PC-3 (cell line): Measurements from ENCODE around the gene CTNND1. TPM values are rescaled to one million over a fixed set of nuclear protein-coding genes. Genes with fewer than 3 reads are reported as not detected.

Source experiments
- ATAC-seq: fragments of 200-7000 bp; cut with Tn5 transposase; 2 replicates; pipeline ENCODE4 v1.9.1; 2020; ENCODE audit warnings: mild to moderate bottlenecking, moderate library complexity
- BruUV-seq: library from RNA; stranded (reverse); fragments of 400-500 nt; replicated peaks from 2 replicates; lab custom pipeline; 2021; lab: Mats Ljungman, UMichigan
- CTCF ChIA-PET: fragments of 300-600 bp; sonication (Branson Sonifier 250); formaldehyde crosslinking; loops from one replicate; lab custom pipeline; 2022; ENCODE audit warnings: antibody characterized with exemption; lab: Charles Lee
- POLR2A ChIA-PET: fragments of 300-600 bp; sonication (Branson Sonifier 250); formaldehyde crosslinking; loops from one replicate; lab custom pipeline; 2022; ENCODE audit warnings: antibody characterized with exemption; ENCODE audit not compliant: unreplicated experiment; lab: Charles Lee
- DNase-seq: peaks from one replicate; pipeline ENCODE4 v3.0.0-alpha.2; 2015
- H2AFZ ChIP-seq: fragments of 300-600 bp; sonication (generic); 2 replicates; pipeline ENCODE4 v1.6.0; 2016; ENCODE audit warnings: antibody characterized with exemption, low read length
- H3F3A ChIP-seq: fragments of 300-600 bp; sonication (generic); one replicate; pipeline ENCODE4 v1.6.0; 2017; ENCODE audit warnings: antibody characterized with exemption, low read length, control low read depth, mild to moderate bottlenecking; ENCODE audit not compliant: unreplicated experiment
- H3K27ac ChIP-seq: fragments of 300-600 bp; sonication (generic); 2 replicates; pipeline ENCODE4 v1.5.1; 2016; ENCODE audit warnings: mild to moderate bottlenecking, low read length
- H3K27me3 ChIP-seq: fragments of 300-600 bp; sonication (generic); 2 replicates; pipeline ENCODE4 v1.6.1; 2016; ENCODE audit warnings: low read length, mixed read lengths
- H3K36me3 ChIP-seq: fragments of 300-600 bp; sonication (generic); 2 replicates; pipeline ENCODE4 v1.6.1; 2016; ENCODE audit warnings: low read depth, mixed run types, low read length, mixed read lengths
- H3K4me1 ChIP-seq: fragments of 300-600 bp; sonication (generic); 2 replicates; pipeline ENCODE4 v1.5.1; 2016; ENCODE audit warnings: low read length; ENCODE audit not compliant: insufficient read depth
- H3K4me2 ChIP-seq: fragments of 300-600 bp; sonication (generic); 2 replicates; pipeline ENCODE4 v1.6.0; 2016; ENCODE audit warnings: low read length
- H3K4me3 ChIP-seq: fragments of 300-600 bp; sonication (generic); 2 replicates; pipeline ENCODE4 v1.5.1; 2016; ENCODE audit warnings: mild to moderate bottlenecking, low read length, mixed read lengths
- H3K79me2 ChIP-seq: fragments of 300-600 bp; sonication (generic); 2 replicates; pipeline ENCODE4 v1.6.1; 2017; ENCODE audit warnings: low read length, mixed read lengths
- H3K9ac ChIP-seq: fragments of 300-600 bp; sonication (generic); 2 replicates; pipeline ENCODE4 v1.6.0; 2016; ENCODE audit warnings: mild to moderate bottlenecking, low read length
- H3K9me2 ChIP-seq: fragments of 300-600 bp; sonication (generic); replicated peaks from 2 replicates; pipeline ENCODE4 v1.6.1; 2016; ENCODE audit warnings: mixed run types, low read length, mixed read lengths
- H3K9me3 ChIP-seq: fragments of 300-600 bp; sonication (generic); 2 replicates; pipeline ENCODE4 v1.6.1; 2016; ENCODE audit warnings: low read length, mixed read lengths
- H4K20me1 ChIP-seq: fragments of 300-600 bp; sonication (generic); 2 replicates; pipeline ENCODE4 v1.6.1; 2016; ENCODE audit warnings: low read length, mixed read lengths
- CTCF ChIP-seq: fragments of 300-600 bp; sonication (generic); conservative IDR thresholded peaks from 2 replicates; pipeline ENCODE4 v1.5.1; 2017; ENCODE audit warnings: antibody characterized with exemption, low read depth, mild to moderate bottlenecking, low read length
- EZH2 ChIP-seq: fragments of 300-600 bp; sonication (generic); IDR thresholded peaks from one replicate; pipeline ENCODE4 v1.6.1; 2017; ENCODE audit warnings: antibody characterized with exemption, mild to moderate bottlenecking, low read length; ENCODE audit not compliant: unreplicated experiment
- EZH2phosphoT487 ChIP-seq: fragments of 300-600 bp; sonication (generic); IDR thresholded peaks from 2 replicates; pipeline ENCODE4 v1.6.1; 2018; ENCODE audit warnings: mild to moderate bottlenecking, antibody characterized with exemption, low read length, borderline replicate concordance
- intact Hi-C: fragments of 100-400 bp; cut with micrococcal nuclease; formaldehyde crosslinking; loops from 2 replicates; pipeline ENCODE4 v1.9.0; 2023
- total RNA-seq: library from RNA; depleted of rRNA; stranded (reverse); fragments of >200 nt; gene quantifications from 2 replicates; pipeline ENCODE4 v1.2.3, GENCODE V29; 2014

The CTNND1 gene
- total RNA-seq, 1 experiment from 2014 or later: 121 TPM

- DNase-seq: no peak
These were observed 25.8 kb upstream of the CTNND1 start for GRCh38 chr11:57735619-57736298.

GRCh38 chr11:57741132-57742086, 20.2 kb upstream of the CTNND1 start, which contains the start of gene SELENOH:
Gene SELENOH (plus strand): TSS chr11:57741491. CDS start chr11:57741596, 105 bp downstream.
- Histone ChIP-seq H3K79me2 (peaks cover 29% of the 10 kb centered on the region), H3K9me3 (no peaks in the 10 kb centered on the region), H3K36me3 (peaks cover 44% of the 10 kb centered on the region), H3K27ac (peak within 1 kb of the TSS; percentile 46), H3F3A (no peaks in the 10 kb centered on the region), H3K9ac (peak within 1 kb of the TSS; percentile 91), H2AFZ (peak within 1 kb of the TSS; percentile 88), H4K20me1 (no peaks in the 10 kb centered on the region), H3K4me2 (peak within 1 kb of the TSS; percentile 88), H3K9me2 (no peaks in the 10 kb centered on the region), H3K4me3 (peak within 1 kb of the TSS; percentile 90), H3K27me3 (no peaks in the 10 kb centered on the region), H3K4me1 (peaks cover 11% of the 10 kb centered on the region)
- BruUV-seq: TSS peak; percentile 64
- ChIA-PET CTCF (interaction anchor here (0.5 to 1.7 kb wide), 3 partner anchors 10 to 59 kb away, joined by 3 to 10 read pairs (median 3); partner anchors contain the start of gene BTBD18), POLR2A (interaction anchor here (0.6 to 1.2 kb wide), 6 partner anchors 10 to 1403 kb away, joined by 3 to 5 read pairs (median 3); no protein-coding TSS in a partner anchor)
- peak; percentile 98 for DNase-seq
- intact Hi-C loops: loop anchor here (1.0 kb wide), 2 partner anchors 29 to 74 kb away; partner anchors contain the start of genes MED19 and TMX2
- TF ChIP-seq CTCF: no peak
- TF ChIP-seq EZH2: no peak
- TF ChIP-seq EZH2phosphoT487: no peak
- peak; percentile 94 for ATAC-seq

More at GRCh38 chr11:57735619-57736298, 25.8 kb upstream of the CTNND1 start:
- H3K9me2 ChIP-seq: no peaks in the 10 kb centered on the region
- intact Hi-C loops: no loop called here
- TF ChIP-seq CTCF: no peak
- TF ChIP-seq EZH2phosphoT487: no peak
- no peak for TF ChIP-seq EZH2
- BruUV-seq: no TSS peak
- no peak for ATAC-seq
- H3K79me2 ChIP-seq: peaks cover 59% of the 10 kb centered on the region
- no peaks in the 10 kb centered on the region for H3K27me3 ChIP-seq
- H4K20me1 ChIP-seq: peaks cover 14% of the 10 kb centered on the region; the same call in 1 of the 2 replicates
- H3K4me2 ChIP-seq: no peak overlapping the region
- no peak overlapping the region for H2AFZ ChIP-seq
- no peaks in the 10 kb centered on the region for H3F3A ChIP-seq
- no peak overlapping the region for H3K27ac ChIP-seq
- CTCF ChIA-PET: interaction anchor here (0.5 to 0.6 kb wide), 2 partner anchors 16 to 26 kb away, joined by 4 read pairs; partner anchors contain the start of gene BTBD18
- H3K36me3 ChIP-seq: peaks cover 40% of the 10 kb centered on the region
- no peaks in the 10 kb centered on the region for H3K9me3 ChIP-seq
- H3K4me3 ChIP-seq: no peak overlapping the region
- POLR2A ChIA-PET: no interaction called here
- H3K4me1 ChIP-seq: peaks cover 4% of the 10 kb centered on the region
- no peak overlapping the region for H3K9ac ChIP-seq
